ENCODE data around the gene ZMIZ1.

DNA sequence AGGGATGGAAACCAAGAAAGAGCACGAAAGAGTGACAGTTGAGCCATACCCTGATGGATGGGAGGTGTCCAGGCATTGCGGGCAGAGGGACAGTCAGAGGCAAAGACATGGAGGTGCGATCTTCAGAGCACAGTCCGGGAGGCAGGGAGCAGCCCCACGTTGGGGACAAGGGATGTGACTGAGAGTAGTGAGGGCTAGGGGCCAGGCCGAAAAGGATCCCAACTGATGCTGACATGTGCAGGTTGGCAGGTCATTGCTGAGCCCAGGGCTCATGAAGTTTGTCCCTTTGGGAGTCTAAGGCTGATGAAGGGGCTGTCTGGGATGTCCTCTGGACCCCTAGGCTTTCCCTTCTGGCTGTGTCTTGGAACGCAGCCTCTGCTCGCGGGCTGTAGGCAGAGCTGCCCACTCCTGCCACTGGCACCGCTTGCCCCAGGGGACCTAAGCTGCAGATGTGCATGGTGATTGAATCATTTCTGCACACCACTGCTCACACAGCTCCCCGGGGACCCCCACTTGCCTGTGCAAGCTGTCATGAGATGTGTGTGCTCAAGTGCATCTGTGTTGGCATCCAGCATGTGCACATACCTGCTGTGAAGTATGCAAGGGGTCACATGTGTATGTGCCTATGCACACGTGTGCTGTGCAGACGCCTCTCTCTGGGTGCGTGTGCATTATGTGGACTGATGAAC is 125.1 kb downstream of the ZMIZ1 start:
- no peak for TF ChIP-seq CTCF (IDR thresholded peaks at IDR 0.05)
- no peak for TF ChIP-seq POLR2AphosphoS5 (IDR thresholded peaks at IDR 0.05)
- no peak for TF ChIP-seq POLR2A (IDR thresholded peaks at IDR 0.05)

Data from suprapubic skin (tissue), 4 donors.